Measurements from ENCODE around the gene LIPK.

Gene LIPK

DNA sequence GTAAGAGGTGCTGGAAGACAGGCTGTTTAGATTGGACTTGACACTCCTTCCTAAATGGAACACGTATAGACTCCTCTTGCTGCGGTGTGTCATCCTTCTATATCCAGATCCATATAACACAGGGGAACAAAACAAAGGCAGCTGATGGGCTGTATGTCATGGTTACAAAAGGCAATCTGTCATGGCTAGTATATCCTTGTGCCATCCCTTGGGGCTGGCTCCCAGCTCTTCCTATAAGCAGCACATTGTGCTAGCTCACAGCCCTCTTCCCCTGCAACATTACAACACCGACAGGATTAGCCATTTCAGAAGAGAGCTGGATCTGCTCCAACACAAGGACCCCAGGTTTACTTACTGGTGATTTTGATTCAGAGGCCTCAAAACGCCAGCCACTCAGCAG is 15.3 kb downstream of the LIPK start:
- DNase-seq = no peak

DNA sequence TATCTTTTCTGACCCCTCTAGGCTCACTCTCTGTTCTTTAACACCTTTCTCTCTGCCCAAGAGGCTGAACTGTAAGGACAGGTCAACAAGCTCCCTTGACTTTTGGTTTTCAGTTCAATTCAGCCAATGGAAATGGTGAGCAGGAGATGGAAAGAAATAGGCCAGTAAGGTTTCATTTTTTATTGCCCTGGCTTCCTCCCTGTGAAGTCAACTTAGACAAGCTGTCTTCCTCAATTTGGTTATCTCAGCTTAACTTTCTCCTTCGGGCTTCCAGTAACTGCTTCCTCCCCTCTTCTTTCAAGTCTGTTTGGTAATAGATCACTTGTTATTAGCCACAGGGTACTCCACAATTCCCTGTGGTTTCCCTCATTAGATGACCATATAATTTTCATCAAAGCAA is 19.7 kb downstream of the LIPK start:
- peak; percentile 89 for DNase-seq

DNA sequence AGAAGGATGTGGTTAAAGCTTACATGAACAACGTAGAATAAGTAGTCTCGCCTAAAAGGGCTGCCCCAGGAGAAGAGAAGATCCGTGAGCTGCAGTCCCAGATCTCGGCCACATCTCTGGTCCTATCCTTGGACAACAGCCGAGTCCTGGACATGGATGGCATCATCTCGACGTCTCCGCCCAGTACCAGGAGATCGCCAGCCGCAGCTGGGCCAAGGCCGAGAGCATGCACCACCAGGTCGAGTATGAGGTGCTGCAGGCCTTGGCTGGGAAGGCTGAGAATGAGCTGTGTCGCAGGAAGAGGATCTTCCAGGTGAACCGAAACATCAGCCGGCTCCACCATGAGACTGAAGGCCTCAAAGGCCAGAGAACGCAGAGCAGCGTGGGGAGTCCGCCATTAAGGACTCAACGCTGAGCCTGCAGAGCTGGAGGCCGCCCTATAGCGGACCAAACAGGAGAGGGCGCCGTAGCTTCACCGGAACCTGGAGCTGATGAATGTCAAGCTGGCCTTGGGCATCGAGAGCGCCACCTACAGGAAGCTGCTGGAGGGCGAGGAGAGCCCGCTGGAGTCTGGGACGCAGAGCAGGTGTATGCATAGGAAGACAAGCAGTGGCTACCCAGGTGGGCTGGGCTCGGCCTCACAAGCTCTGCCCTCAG is 22.2 kb downstream of the LIPK start:
- DNase-seq = peak; percentile 50

DNA sequence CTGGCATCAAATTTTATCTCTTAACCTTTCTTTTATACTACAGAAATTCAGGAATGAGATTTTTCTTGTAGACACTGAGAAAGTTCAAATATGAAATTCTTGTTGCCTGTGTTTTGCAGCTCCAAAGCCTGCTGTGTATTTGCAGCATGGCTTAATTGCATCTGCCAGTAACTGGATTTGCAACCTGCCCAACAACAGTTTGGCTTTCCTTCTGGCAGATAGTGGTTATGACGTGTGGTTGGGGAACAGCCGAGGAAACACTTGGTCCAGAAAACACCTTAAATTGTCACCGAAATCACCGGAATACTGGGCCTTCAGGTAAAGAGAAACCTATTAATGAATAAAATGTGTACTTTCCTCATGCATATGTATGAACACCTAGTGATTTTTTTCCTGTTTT is 24.8 kb downstream of the LIPK start:
- no peak for DNase-seq

DNA sequence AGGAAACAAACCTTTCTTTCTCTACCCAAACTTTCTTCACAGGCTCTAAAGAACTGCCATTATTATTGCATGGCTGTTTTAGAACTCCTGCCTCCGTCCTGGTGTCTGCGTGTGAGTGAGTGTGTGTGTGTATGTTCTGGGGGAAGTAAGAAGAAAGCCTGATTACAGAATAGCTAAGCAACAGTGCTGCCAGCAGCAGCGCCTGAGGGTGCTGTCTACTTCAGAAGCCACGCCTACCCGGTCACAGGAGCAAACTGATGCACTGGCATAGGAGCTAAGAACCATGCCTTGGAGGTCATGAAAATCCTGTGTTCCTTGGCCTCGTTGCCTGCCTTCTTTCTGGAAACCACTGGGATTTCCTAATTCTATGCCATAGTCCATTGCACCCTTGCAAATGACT is 25.2 kb downstream of the LIPK start:
- DNase-seq = peak; percentile 81

DNA sequence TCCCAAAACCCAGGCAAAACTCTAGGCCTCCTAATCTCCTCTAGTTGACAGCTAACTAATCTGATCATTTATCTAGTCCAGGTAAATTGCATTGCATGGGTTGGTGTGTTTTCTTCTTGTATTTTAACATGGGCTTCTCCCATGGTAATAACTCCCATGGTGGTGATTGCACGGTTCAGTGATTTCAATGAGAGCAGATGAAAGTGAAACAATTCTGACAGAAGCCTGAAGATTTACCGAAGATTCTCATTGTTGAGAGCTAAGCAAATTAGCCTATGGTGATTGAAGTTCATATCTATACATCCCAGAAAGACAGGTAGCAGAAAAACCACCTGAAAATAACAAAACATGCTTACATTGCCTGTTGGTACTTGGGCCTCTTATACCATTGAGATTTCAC is 27.2 kb downstream of the LIPK start:
- no peak for DNase-seq

DNA sequence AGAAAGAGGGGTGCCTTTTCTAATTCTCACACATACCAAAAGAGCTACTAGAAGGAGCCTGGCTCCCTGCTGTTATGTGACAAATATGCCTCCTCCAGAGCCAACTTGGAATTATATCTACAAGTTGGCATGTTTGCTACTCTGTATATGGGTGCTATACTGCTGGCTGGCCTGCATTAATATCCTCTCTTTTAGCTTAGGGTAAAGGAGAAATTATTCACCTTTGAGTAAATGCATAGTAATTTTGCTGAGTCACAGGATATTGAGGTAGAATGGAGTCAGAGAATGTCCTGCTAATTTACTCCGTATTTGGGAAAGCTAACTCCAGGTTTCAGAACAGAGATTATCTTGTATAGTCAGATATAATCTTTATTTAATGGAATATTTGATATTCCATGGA is 29.6 kb downstream of the LIPK start:
- no peak for DNase-seq

DNA sequence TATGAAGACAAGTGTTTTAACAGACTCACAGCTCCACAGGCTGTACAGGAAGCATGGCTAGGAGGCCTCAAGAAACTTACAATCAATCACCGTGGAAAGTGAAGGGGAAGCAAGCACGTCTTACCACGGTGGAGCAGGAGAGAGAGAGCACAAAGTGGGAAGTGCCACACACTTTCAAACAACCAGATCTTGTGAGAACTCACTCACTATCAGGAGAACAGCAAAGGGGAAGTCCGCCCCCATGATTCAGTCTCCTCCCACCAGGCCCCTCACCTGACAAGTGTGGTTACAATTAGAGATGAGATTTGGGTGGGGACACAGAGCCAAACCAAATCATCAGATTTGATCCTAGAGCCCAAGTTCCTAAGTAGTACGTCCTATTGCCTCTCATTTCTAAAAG is 35.9 kb downstream of the LIPK start:
- DNase-seq = peak; percentile 20

DNA sequence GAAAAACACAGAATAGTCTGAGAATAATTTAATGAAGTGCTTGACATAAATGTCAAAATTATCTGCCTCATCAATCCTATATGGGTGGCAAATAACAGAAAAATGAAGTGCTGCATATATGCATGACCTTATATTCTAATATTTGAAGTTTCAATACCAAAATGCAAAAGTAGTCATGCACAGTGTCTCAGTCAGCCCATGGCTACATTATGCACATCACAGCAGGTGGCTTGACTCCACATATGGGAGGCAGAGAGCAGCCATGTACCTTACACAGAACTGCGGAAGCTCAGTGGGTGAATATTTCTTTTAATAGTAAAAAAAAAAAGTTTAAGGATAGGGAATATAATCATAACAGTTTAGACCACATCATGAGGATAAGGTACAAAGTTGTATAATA is 36.4 kb downstream of the LIPK start:
- no peak for DNase-seq

DNA sequence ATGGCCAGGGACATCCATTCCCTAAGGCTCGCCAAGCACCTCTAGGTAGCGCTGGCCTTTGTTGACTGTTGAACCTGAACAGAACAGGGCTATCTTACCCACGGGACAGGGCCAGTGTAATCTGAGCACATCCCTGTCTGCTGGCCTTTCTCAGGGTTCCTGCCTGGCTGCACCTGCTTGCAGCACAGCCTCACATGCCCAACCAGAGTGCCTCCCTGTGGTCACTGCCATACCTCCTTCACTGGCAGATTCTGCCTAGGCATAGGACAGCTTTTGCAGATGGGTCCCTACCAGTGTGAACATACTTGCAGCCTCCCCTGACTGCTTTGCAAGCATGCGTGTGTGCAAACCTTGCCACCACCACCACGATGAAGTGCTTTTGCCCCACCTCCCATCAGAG is 38.0 kb downstream of the LIPK start:
- no peak for DNase-seq

DNA sequence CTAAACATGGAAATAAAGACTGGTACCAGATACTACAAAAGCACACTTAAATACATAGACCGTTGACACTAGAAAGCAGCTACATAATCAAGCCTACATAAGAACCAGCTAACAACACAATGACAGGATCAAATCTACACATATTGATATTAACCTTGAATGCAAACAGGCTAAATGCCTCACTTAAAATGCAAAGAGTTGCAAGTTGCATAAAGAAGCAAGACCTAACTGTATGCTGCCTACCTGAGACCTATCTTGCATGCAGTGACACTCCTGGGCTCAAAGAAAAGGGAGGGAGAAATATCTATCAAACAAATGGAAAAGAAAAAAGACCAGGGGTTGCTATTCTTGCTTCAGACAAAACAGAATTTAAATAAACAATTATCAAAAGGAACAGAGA is 39.6 kb downstream of the LIPK start:
- DNase-seq = no peak

DNA sequence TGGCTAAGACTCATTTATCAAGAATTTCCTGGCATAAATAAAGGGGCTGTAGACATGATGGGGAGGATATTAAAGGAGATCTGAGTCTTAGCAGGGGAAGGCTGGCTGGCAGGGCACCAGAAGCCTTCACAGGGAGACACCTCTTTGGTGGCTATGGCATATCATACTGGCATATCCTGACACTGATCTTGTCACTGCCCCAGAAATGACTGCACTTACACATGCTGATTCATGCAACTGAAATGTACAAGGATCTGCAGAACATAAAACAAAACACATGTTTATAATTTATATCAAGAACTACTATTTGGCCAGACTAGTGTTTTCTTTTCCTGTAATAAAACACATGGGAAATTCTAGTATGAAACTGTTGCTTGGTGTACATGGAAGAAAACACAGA is 48.2 kb downstream of the LIPK start:
- DNase-seq = no peak

DNA sequence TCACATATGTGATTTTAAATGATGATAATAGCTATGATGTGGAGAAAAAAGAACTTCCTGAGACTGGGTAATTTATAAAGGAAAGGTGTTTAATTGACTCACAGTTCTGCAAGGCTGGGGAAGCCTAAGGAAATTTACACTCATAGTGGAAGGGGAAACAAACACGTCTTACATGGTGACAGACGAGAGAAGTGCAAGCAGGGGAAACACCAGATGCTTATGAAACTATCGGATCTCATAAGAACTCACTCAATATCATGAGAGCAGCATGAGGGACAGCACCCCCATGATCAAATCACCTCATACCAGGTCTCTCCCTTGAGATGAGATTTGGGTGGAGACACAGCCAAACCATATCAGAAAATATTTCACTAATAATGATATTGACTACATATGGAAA is 49.7 kb downstream of the LIPK start:
- DNase-seq = peak; percentile 92

DNA sequence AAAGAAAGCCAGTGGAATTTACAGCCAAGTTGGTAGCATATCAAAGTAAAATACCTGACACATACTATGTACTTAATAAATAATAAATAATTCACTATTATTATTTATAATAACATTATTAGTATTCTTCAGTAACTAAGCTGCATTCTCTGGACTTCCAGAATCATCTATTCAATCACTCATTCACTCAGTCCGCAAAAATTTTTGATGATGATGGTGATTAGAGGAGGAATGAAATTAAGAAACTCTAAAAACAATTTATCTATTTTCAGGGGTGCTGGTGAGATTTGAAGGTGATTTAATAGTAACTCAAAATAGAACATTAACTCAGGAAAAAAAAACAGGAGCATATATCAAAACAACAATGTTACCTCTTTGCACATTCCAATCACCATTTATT is 50.6 kb downstream of the LIPK start:
- DNase-seq = no peak

DNA sequence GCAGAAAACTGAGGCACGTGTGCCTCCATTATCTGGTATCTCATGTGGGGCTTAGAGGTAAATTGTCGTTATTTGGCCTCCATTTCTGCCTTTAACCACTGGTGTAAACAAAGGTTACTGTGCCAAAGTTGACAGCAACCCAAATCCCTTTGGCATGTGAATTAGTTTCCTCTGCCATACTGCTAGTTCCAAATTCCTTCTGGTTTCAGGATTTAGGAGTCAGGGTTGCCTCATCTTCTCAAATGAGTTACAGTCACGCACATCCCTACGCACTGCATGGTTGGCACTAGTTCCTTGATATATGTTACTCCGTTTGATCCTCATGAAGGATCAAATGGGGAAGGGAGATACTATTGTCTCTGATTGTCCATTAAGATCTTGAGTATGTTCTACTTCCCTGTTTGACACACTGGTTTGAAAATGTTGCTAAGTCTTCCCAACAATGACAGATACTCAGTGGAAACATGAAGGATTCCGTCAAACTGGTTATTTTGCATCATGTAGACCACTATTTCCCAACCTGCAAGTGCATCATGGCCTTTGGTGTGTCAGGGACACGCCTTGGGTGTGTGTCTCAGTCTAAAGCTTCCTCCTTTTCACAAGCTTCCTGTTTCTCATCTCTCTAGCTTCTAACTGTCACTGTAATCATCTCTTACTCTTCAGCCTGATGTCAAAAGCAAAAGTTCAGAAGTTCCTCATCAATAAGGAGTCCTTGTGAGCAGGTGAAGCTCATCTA is 53.5 kb downstream of the LIPK start, which contains the start of gene LIPN:
TSS of gene LIPN (plus strand) at position 655 of the 736 bp plus-strand sequence. CDS start 1,386 bp downstream, outside the sequence.
- peak; percentile 98 for DNase-seq

DNA sequence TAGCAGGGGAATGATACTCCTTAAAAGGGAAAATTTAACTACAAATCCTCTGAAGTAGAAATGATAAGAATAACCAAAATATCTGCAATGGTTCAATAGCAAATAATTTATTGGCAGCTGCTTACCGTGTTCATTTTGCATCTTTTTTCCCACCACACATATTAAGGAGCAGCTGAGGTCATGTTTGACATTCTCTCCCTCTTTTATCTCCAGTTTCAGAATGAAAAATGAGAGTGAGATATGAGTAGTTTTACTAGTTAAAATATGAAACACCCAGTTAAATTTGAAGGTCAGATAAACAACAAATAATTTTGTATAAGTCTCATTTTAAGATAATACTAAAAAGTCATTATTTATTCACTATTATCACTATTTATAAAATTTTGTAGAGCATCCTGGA is 56.9 kb downstream of the LIPK start:
- no peak for DNase-seq

DNA sequence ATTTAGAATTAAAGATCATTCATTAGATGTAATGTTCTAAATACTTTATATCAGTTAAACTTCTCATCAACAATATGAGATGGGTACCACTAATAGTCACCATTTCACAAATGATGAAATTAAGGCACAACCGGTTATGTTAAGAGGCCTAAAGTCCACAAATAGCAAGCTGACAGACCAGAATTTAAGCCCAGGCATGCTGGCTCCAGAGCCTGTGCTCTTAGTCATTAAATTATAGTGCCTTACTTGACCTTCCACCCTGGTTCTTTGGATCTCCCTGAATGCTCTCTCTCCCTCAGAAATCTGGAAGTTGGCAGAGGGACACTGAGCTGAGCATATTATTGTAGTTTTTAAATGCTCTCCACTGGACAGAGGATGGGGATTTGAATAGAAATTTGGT is 57.4 kb downstream of the LIPK start:
- DNase-seq = no peak

DNA sequence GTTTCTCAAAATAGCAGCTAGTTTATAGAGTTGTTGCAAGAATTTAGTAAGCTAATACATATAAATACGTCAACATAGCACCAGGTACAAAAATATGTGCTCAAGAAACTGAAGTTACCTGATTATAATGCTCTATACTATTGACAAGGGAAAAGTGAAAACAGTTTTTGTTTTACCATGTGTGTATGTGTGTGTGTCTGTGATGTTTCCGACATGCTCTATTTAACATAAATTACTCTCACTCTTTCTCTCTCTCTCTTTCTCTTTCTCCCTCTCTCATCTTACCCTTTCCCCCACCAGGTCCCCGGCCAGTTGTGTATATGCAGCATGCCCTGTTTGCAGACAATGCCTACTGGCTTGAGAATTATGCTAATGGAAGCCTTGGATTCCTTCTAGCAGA is 58.1 kb downstream of the LIPK start:
- DNase-seq = no peak

DNA sequence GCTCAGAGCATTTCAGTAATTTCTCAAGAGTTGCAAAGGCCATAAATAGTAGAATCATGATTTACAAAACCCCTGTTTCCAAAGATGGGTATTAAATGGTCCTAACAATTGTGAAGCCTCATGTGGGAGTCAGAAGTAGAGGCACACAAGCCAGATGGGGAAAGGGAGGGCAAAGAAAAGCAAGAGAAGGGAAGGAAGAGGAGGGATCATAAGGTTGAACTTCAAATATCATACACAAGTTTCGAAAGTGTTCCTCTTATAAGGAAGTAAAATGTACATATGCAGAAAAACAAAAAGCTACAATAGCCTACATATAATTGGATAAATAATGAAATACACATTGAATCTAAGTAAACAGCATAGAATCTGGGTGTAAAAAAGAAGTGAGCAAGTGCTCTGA is 59.8 kb downstream of the LIPK start:
- DNase-seq = peak; percentile 44

DNA sequence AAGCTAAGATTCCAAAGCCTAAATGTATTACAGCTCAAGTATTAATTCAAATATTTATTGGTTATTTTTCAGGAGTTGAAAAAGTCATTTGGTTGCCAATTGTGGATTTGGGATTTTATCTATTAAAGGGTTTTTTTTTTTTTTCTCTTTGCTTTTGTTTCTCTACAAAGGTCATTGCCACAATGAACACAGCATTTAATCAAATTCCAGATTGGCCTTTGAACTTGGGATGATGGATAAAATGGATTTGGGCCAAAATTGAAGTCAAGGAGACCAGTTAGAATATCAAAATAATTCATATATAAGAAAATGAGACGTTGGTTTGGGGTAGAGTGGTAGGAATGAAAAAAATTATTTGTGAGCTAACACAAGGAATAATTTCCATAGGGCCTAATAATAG is 63.3 kb downstream of the LIPK start:
- DNase-seq = no peak

DNA sequence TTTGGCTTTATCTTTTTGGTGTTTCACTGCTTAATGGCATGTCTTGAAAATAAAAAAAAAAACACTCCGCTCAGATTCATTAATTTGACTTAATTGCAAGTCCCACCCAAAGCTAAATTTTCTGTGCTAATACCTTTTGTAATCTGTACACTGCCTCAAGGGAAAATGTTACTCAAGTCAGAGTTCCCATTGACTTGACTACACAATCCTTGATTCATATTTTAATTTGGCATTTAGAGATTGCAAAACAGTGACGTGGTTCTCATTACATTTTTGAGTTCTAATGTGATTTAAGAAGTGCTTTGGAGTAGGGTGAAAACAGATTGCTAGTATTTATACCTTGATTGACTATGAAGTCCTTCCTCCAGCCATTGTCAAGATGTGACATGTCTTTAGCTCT is 75.2 kb downstream of the LIPK start:
- DNase-seq = no peak

DNA sequence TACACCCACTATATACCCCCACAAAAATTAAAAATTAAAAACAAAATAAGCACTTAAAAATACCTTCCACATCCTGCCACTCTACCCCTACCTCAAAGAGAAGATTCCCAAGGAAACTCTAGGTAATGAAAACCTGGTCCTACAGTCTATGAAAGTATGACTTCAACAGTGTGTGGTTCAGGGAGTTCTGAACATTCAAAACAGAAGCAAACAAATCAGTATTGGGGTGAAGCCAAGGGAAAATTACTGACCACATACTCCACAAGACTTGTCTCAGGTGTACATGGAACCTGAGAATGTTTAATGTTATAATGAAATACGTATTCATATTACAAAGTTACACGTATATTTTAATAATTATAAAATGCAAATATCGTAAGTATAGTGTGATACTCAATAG is 76.2 kb downstream of the LIPK start:
- no peak for DNase-seq

DNA sequence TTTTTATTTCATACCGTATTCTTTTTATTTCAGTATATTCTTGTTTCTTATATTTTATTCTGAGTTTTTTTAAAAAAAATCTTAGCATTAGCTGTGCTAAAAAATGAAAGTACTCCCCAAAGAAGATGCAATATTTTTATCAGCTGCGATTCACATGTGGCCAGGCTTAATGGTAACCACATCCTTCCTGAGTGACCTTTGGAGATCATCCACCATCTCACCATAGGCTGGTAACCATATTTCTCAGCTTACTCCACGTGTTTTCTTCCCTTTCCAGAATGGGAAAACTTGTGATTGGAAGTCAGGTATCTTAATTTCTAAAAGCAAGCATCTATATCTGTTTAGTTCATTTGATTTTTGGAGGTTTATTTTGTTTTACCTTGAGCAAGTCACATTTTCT is 77.7 kb downstream of the LIPK start:
- no peak for DNase-seq

DNA sequence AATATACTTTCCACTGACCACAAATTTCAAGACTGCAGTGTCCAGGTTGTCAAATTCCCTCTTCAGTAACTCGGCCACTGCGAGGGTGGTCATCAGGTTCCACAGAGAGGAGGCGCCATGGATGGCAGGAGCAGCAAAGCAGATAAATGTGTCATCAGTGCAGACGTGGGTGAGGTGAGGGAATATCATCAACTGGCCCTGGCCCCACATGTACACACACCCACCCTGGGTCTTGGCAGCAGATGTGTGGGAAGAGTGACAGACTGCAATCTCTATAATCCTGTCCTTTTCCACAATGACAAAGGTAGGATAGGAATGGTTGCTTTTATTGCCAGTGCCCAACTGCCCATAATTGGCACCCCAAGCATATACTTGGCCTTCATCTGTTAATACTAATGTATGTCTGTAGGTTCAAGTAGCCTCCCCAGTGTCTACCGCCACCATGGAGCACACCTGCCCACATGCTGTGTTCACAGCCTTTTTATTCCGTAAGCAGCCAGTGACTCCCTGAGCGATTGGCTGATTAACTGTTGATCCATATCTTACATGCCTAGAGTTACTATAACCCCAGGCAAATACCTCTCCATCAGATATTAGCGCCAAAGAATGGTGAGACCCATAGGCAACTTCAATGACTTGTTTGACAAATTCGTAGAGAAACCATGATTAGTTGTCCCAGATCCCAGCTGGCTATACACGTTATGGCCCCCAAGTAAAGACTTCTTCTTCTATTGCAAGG is 80.2 kb downstream of the LIPK start:
- DNase-seq = no peak

Measured in inflammatory macrophage treated with lipopolysaccharide for 4 hours (primary cell).